WERI-Rb-1 (cell line): ENCODE results near the gene ARMH2.
"Not testable (repeated sequence)": the region's sequence is repeated elsewhere in the genome, so short reads cannot be mapped to it uniquely, and the experiment has no call there.

Experiments
- DNase-seq: peaks from one replicate; pipeline ENCODE4 v3.0.0-alpha.2; 2020
- H3K27ac ChIP-seq: fragments of 250-450 bp; sonication (Bioruptor Pico); 2 replicates; pipeline ENCODE4 v1.5.1; 2020; ENCODE audit warnings: mild to moderate bottlenecking, moderate library complexity
- H3K27me3 ChIP-seq: fragments of 250-450 bp; sonication (Bioruptor Pico); 2 replicates; pipeline ENCODE4 v1.5.1; 2021; ENCODE audit warnings: mild to moderate bottlenecking, low read depth, moderate library complexity; ENCODE audit not compliant: insufficient read depth, severe bottlenecking
- H3K36me3 ChIP-seq: fragments of 250-450 bp; sonication (Bioruptor Pico); 2 replicates; pipeline ENCODE4 v1.5.1; 2020; ENCODE audit warnings: mild to moderate bottlenecking, moderate library complexity
- H3K4me3 ChIP-seq: 2 replicates; pipeline ENCODE4 v1.5.1; 2011; ENCODE audit warnings: low read depth, mild to moderate bottlenecking, control low read depth, low read length
- H3K9me3 ChIP-seq: fragments of 250-450 bp; sonication (Bioruptor Pico); 2 replicates; pipeline ENCODE4 v1.5.1; 2021; ENCODE audit warnings: mild to moderate bottlenecking, moderate library complexity; ENCODE audit not compliant: severe bottlenecking
- CTCF ChIP-seq: IDR thresholded peaks from 2 replicates; pipeline ENCODE4 v1.5.1; 2011; ENCODE audit warnings: low read depth, mild to moderate bottlenecking, control low read depth, inconsistent platforms, low read length

ARMH2 gene

GRCh38 chr6:24768361-24768760 lies 30.4 kb downstream of the ARMH2 start:
- TF ChIP-seq CTCF, result no peak
- H3K27me3 ChIP-seq, result no peaks in the 10 kb centered on the region
- H3K4me3 ChIP-seq, result no peak overlapping the region
- H3K27ac ChIP-seq, result no peak overlapping the region
- no peaks in the 10 kb centered on the region for H3K36me3 ChIP-seq
- H3K9me3 ChIP-seq, result no peaks in the 10 kb centered on the region
- DNase-seq, result no peak

- DNase-seq, result no peak
- Histone ChIP-seq H3K27me3 (no peaks in the 10 kb centered on the region), H3K9me3 (no peaks in the 10 kb centered on the region), H3K36me3 (no peaks in the 10 kb centered on the region), H3K4me3 (no peak overlapping the region), H3K27ac (no peak overlapping the region)
- TF ChIP-seq CTCF, result 0 out of 2 replicates have a peak, but pooled peaks have one; percentile 18
Observed at GRCh38 chr6:24766680-24767462, 31.8 kb downstream of the ARMH2 start.

GRCh38 chr6:24765968-24766367 lies 32.7 kb downstream of the ARMH2 start:
- H3K9me3 ChIP-seq, H3K4me3 ChIP-seq, H3K27ac ChIP-seq, H3K36me3 ChIP-seq, DNase-seq, H3K27me3 ChIP-seq: not testable (repeated sequence)

- not testable (repeated sequence) for H3K27me3 ChIP-seq, H3K4me3 ChIP-seq, H3K36me3 ChIP-seq, H3K27ac ChIP-seq, DNase-seq, H3K9me3 ChIP-seq
Observed at GRCh38 chr6:24764833-24765828, 33.6 kb downstream of the ARMH2 start.

- TF ChIP-seq CTCF, result no peak
- no peak for DNase-seq
- no peaks in the 10 kb centered on the region for H3K36me3 ChIP-seq
- H3K4me3 ChIP-seq, result no peak overlapping the region
- H3K27me3 ChIP-seq, result no peaks in the 10 kb centered on the region
- H3K9me3 ChIP-seq, result no peaks in the 10 kb centered on the region
- no peak overlapping the region for H3K27ac ChIP-seq
Observed at GRCh38 chr6:24763578-24763977, 35.1 kb downstream of the ARMH2 start.

GRCh38 chr6:24761851-24762250 lies 36.9 kb downstream of the ARMH2 start:
- H3K4me3 ChIP-seq, result no peak overlapping the region
- no peak overlapping the region for H3K27ac ChIP-seq
- no peaks in the 10 kb centered on the region for H3K27me3 ChIP-seq
- TF ChIP-seq CTCF, result no peak
- no peaks in the 10 kb centered on the region for H3K9me3 ChIP-seq
- no peaks in the 10 kb centered on the region for H3K36me3 ChIP-seq
- DNase-seq, result no peak
